ENCODE results near the gene EGFL8. TPM values are rescaled to one million over a fixed set of nuclear protein-coding genes. Genes with fewer than 3 reads are reported as not detected.

Gene EGFL8
- total RNA-seq, 2 donors from 2014 or later = 12.2 to 19.5 TPM

GRCh38 chr6:32158052-32158451 lies 6.3 kb upstream of the EGFL8 start:
- Histone ChIP-seq H3K4me3 (no peak overlapping the region), H3K9me3 (no peaks in the 10 kb centered on the region), H3K4me1 (replicated peaks) (peaks cover 9% of the 10 kb centered on the region), H3K27me3 (replicated peaks; ENCODE audit: insufficient read depth) (no peaks in the 10 kb centered on the region), H3K27ac (no peak overlapping the region), H3K36me3 (peaks cover 0 to 5% of the 10 kb centered on the region in 2 donors)
- intact Hi-C loops (cut with DNase I) = loop anchor here (10.0 kb wide), 2 partner anchors 193 to 253 kb away; partner anchors contain the start of gene ZBTB12
- TF ChIP-seq POLR2AphosphoS5 (IDR thresholded peaks at IDR 0.05) (no peak), CTCF (IDR thresholded peaks at IDR 0.05) (no peak), POLR2A (IDR thresholded peaks at IDR 0.05) (no peak)
- DNase-seq (ENCODE audit: low spot score) = no peak

- intact Hi-C loops (cut with DNase I) = no loop called here
- Histone ChIP-seq H3K4me3 (no peak overlapping the region), H3K27ac (no peak overlapping the region), H3K27me3 (replicated peaks; ENCODE audit: insufficient read depth) (no peaks in the 10 kb centered on the region), H3K9me3 (no peaks in the 10 kb centered on the region), H3K4me1 (replicated peaks) (no peaks in the 10 kb centered on the region), H3K36me3 (no peaks in the 10 kb centered on the region)
- TF ChIP-seq POLR2A (IDR thresholded peaks at IDR 0.05) (no peak), CTCF (IDR thresholded peaks at IDR 0.05) (no peak), POLR2AphosphoS5 (IDR thresholded peaks at IDR 0.05) (no peak)
- 86% methylated on average over 7 of the region's 7 CpGs for WGBS
- DNase-seq (ENCODE audit: low spot score) = no peak
These were observed 686 bp upstream of the EGFL8 start for GRCh38 chr6:32163559-32164258.

DNA sequence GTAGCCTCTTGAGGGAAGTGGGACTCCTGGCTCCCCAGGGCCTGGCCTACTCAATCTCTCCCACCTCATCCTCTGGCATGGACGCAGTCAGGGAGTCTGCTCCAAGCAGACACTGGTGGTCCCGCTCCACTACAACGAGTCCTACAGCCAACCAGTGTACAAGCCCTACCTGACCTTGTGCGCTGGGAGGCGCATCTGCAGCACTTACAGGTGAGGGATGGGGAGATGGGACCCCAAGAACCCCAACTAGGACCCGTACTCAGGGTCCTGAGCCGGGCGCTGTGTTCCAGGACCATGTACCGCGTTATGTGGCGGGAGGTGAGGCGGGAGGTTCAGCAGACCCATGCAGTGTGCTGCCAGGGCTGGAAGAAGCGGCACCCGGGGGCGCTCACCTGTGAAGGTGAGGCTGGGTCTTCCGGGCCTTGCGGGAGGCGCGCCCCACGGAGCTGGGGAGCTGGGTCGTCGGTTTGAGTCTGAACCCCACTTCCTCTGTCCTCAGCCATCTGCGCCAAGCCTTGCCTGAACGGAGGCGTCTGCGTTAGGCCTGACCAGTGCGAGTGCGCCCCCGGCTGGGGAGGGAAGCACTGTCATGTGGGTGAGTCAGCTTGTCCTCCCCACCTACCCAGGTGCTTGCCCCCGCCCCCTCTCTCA lies 2.1 kb downstream of the EGFL8 start:
- Histone ChIP-seq H3K9me3 (no peaks in the 10 kb centered on the region), H3K4me1 (replicated peaks) (no peaks in the 10 kb centered on the region), H3K36me3 (no peaks in the 10 kb centered on the region), H3K4me3 (no peak overlapping the region), H3K27ac (no peak overlapping the region), H3K27me3 (replicated peaks; ENCODE audit: insufficient read depth) (no peaks in the 10 kb centered on the region)
- no peak for DNase-seq (ENCODE audit: low spot score)
- WGBS = 86% methylated on average over 27 of the region's 30 CpGs
- intact Hi-C loops (cut with DNase I) = no loop called here
- TF ChIP-seq POLR2AphosphoS5 (IDR thresholded peaks at IDR 0.05) = no peak
- no peak for TF ChIP-seq POLR2A (IDR thresholded peaks at IDR 0.05)
- TF ChIP-seq CTCF (IDR thresholded peaks at IDR 0.05) = no peak

DNA sequence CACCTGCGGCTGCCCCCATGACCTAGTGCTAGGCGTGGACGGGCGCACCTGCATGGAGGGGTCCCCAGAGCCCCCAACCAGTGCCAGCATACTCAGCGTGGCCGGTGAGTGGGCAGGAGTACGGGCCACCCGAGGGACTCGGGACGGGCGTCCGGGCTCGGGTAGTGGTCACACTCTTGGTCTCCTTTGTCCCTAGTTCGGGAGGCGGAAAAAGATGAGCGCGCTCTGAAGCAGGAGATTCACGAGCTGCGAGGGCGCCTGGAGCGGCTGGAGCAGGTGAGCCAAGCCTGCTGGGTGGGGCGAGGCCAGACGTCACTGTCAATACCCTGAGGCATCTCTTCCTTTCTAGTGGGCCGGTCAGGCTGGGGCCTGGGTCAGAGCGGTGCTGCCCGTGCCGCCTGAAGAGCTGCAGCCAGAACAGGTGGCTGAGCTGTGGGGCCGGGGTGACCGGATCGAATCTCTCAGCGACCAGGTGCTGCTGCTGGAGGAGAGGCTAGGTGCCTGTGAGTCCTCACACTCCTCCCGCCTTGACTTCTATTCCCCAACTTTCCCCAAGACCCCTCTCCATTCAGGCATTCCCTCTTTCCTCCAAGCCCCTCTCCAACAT lies 2.9 kb downstream of the EGFL8 start:
- H3K4me3 ChIP-seq = no peak overlapping the region
- no peaks in the 10 kb centered on the region for H3K36me3 ChIP-seq
- no peaks in the 10 kb centered on the region for H3K27me3 ChIP-seq (replicated peaks; ENCODE audit: insufficient read depth)
- H3K27ac ChIP-seq = no peak overlapping the region
- 74% methylated on average over 26 of the region's 32 CpGs for WGBS
- no peaks in the 10 kb centered on the region for H3K9me3 ChIP-seq
- TF ChIP-seq POLR2A (IDR thresholded peaks at IDR 0.05) (no peak), POLR2AphosphoS5 (IDR thresholded peaks at IDR 0.05) (no peak), CTCF (IDR thresholded peaks at IDR 0.05) (no peak)
- no peaks in the 10 kb centered on the region for H3K4me1 ChIP-seq (replicated peaks)
- intact Hi-C loops (cut with DNase I) = no loop called here
- no peak for DNase-seq (ENCODE audit: low spot score)

Data from prostate gland (tissue), 2 donors.